Stimulated activated CD4-positive, alpha-beta T cell treated with anti-CD3 and anti-CD28 coated beads, TNF-alpha, amount 100 ng/mL, for 24 hours (primary cell): Measurements from ENCODE around the gene IGFL4.

Experiments used
- DNase-seq, 3 experiments: peaks; one replicate each; pipeline ENCODE4 v3.0.0-alpha.2; 2020; ENCODE audit warnings: low read depth in 3 of 3

Gene IGFL4

DNA sequence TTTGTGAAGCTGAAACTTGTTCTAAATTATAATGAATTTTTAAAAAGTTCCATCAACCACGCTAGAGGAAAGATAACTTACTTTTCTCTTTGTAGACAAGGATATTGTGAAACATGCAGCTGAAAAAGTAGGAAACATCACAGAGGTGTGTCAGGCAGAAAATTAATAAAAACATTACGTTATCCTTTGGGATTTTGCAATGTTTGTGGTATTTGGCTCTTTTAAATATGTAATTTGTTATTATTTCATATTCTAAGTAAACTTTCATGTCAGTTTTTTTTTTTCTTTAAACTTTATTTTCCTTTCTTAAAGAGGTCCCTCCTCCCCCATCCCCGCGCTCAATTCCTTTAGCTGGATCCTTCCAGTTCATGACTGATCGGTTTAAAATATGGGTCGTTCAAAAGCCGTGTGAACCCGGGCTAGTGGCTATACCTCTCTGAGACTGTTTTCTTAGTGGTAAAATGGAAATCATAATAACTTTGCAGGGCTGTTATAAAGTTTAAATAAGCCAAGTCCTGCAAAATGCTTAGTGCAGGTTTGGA lies 46.3 kb downstream of the IGFL4 start:
- no peak for DNase-seq

- no peak for DNase-seq
These were observed 50.6 kb downstream of the IGFL4 start for GRCh38 chr19:45990113-45990728.
